Measurements from ENCODE around the gene PDE9A. TPM values are rescaled to one million over a fixed set of nuclear protein-coding genes. Genes with fewer than 3 reads are reported as not detected.

The PDE9A gene
- total and polyA plus RNA-seq, 2 experiments from 2014 or later = 26.5 to 31.1 TPM

- TF ChIP-seq ZNF462 (CRISPR knock-in tag; IDR thresholded peaks at IDR 0.05) = no peak
- no peak for TF ChIP-seq EZH2phosphoT487 (IDR thresholded peaks at IDR 0.05; ENCODE audit: unreplicated experiment)
- no peak for TF ChIP-seq ETS1 (IDR thresholded peaks at IDR 0.05)
Observed at GRCh38 chr21:42809171-42809570, 155.8 kb downstream of the PDE9A start (continued).

DNA sequence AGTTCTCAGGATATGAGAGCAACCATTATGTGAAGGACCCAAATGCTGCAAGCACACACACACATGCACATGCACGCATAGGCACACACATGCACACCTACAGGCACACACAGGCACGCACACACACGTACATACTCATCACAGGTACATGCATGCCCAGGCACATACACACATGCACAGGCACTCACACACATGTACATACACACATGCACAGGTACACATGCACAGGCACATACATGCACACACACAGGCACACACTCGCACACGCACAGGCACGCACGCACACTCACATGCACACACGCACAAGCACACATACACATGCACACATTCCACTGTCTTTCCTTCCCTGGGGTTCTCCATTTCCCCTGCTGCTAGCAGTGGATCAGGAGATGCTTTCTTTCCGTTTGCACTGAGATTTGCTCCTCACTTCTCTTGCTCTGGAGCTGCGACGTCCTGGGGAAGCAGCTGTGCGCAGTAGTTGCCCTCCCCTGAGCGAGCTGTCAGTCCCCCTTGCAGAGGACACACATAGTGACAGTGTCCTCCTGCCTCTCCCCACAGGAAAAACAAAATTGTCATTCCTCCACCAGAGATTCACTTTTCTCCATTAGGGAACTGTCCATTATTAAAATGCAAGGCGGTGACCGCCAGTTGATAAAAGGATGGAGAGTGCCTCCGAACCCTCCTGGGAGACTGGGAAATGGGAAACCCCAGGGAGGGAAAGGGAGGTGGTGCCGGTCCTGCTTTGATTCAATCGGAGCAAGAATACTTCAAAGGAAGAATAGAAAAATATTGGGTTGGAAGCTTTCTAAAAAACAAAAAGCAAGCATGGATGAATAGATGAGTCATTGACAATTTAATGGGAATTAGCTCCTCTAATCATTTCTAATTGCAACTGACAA is 156.4 kb downstream of the PDE9A start:
- Histone ChIP-seq H2AFZ (no peak overlapping the region), H3K4me1 (ENCODE audit: insufficient read depth) (peaks cover 49% of the 10 kb centered on the region), H3K9me2 (ENCODE audit: insufficient read depth) (no peaks in the 10 kb centered on the region), H3K79me2 (replicated peaks; ENCODE audit: insufficient read depth) (no peaks in the 10 kb centered on the region), H3K36me3 (ENCODE audit: insufficient read depth) (peaks cover 9% of the 10 kb centered on the region), H3K27ac (ENCODE audit: low read depth) (no peak overlapping the region), H3F3A (replicated peaks; ENCODE audit: low read depth) (peaks cover 22% of the 10 kb centered on the region; the same call in 1 of the 2 replicates), H3K27me3 (ENCODE audit: insufficient read depth) (no peaks in the 10 kb centered on the region), H4K20me1 (replicated peaks; ENCODE audit: insufficient read depth) (no peaks in the 10 kb centered on the region), H3K4me2 (no peak overlapping the region), H3K4me3 (no peak overlapping the region)
- Mint-ChIP-seq H3K27ac (no peak overlapping the region), H3K4me3 (no peak overlapping the region), H3K9me3 (peaks cover 28% of the 10 kb centered on the region), H3K4me1 (peaks cover 69% of the 10 kb centered on the region), H3K36me3 (ENCODE audit: low read depth) (peaks cover 16% of the 10 kb centered on the region), H3K27me3 (ENCODE audit: insufficient read depth, low read depth, poor library complexity) (peaks cover 11% of the 10 kb centered on the region)
- ATAC-seq (no peak), DNase-seq (ENCODE audit: low spot score) (no peak)
- TF ChIP-seq, protein P1, sequence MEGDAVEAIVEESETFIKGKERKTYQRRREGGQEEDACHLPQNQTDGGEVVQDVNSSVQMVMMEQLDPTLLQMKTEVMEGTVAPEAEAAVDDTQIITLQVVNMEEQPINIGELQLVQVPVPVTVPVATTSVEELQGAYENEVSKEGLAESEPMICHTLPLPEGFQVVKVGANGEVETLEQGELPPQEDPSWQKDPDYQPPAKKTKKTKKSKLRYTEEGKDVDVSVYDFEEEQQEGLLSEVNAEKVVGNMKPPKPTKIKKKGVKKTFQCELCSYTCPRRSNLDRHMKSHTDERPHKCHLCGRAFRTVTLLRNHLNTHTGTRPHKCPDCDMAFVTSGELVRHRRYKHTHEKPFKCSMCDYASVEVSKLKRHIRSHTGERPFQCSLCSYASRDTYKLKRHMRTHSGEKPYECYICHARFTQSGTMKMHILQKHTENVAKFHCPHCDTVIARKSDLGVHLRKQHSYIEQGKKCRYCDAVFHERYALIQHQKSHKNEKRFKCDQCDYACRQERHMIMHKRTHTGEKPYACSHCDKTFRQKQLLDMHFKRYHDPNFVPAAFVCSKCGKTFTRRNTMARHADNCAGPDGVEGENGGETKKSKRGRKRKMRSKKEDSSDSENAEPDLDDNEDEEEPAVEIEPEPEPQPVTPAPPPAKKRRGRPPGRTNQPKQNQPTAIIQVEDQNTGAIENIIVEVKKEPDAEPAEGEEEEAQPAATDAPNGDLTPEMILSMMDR (conservative IDR thresholded peaks at IDR 0.05; ENCODE audit: low read depth in 2 of 2) = no peak
- TF ChIP-seq EZH2 (IDR thresholded peaks at IDR 0.05; ENCODE audit: low read depth, unreplicated experiment) = no peak
- no peak for TF ChIP-seq STAT1 (IDR thresholded peaks at IDR 0.05; ENCODE audit: unreplicated experiment)
- TF ChIP-seq EZH2phosphoT487 (IDR thresholded peaks at IDR 0.05; ENCODE audit: unreplicated experiment) = no peak
